ENCODE results near the gene WNT8A. TPM values are rescaled to one million over a fixed set of nuclear protein-coding genes. Genes with fewer than 3 reads are reported as not detected.

WNT8A gene
- total RNA-seq, 1 donor from 2014 or later: not detected

GRCh38 chr5:138082033-138082432, 1.8 kb upstream of the WNT8A start:
- ATAC-seq (no peak), DNase-seq (no peak)
- intact Hi-C loops (cut with DNase I): loop anchor here (10.0 kb wide), 1 partner anchor 53 kb away; the partner anchor contains the start of gene NME5
- H3K4me3 ChIP-seq: no peak overlapping the region
- no peak overlapping the region for H3K27ac ChIP-seq
- no peak for TF ChIP-seq CTCF (IDR thresholded peaks at IDR 0.05)
- no peaks in the 10 kb centered on the region for H3K27me3 ChIP-seq
- no peaks in the 10 kb centered on the region for H3K36me3 ChIP-seq
- H3K4me1 ChIP-seq: no peaks in the 10 kb centered on the region
- no peaks in the 10 kb centered on the region for H3K9me3 ChIP-seq

GRCh38 chr5:138091685-138092084, 7.9 kb downstream of the WNT8A start:
- Histone ChIP-seq H3K4me3 (no peak overlapping the region), H3K27me3 (no peaks in the 10 kb centered on the region), H3K9me3 (no peaks in the 10 kb centered on the region), H3K27ac (no peak overlapping the region), H3K36me3 (no peaks in the 10 kb centered on the region), H3K4me1 (no peaks in the 10 kb centered on the region)
- DNase-seq (no peak), ATAC-seq (no peak)
- no peak for TF ChIP-seq CTCF (IDR thresholded peaks at IDR 0.05)
- intact Hi-C loops (cut with DNase I): no loop called here

- DNase-seq (no peak), ATAC-seq (no peak)
- H3K4me3 ChIP-seq: no peak overlapping the region
- no peak overlapping the region for H3K27ac ChIP-seq
- H3K4me1 ChIP-seq: no peaks in the 10 kb centered on the region
- H3K27me3 ChIP-seq: no peaks in the 10 kb centered on the region
- H3K36me3 ChIP-seq: no peaks in the 10 kb centered on the region
- intact Hi-C loops (cut with DNase I): no loop called here
- no peaks in the 10 kb centered on the region for H3K9me3 ChIP-seq
- no peak for TF ChIP-seq CTCF (IDR thresholded peaks at IDR 0.05)
These were observed 8.5 kb downstream of the WNT8A start for GRCh38 chr5:138092301-138092700.

GRCh38 chr5:138093036-138093435, 9.2 kb downstream of the WNT8A start:
- intact Hi-C loops (cut with DNase I): no loop called here
- H3K27ac ChIP-seq: no peak overlapping the region
- no peaks in the 10 kb centered on the region for H3K9me3 ChIP-seq
- H3K36me3 ChIP-seq: no peaks in the 10 kb centered on the region
- DNase-seq (no peak), ATAC-seq (no peak)
- TF ChIP-seq CTCF (IDR thresholded peaks at IDR 0.05): no peak
- no peaks in the 10 kb centered on the region for H3K27me3 ChIP-seq
- H3K4me1 ChIP-seq: no peaks in the 10 kb centered on the region
- no peak overlapping the region for H3K4me3 ChIP-seq

GRCh38 chr5:138095100-138095907, 11.5 kb downstream of the WNT8A start:
- H3K4me1 ChIP-seq: no peaks in the 10 kb centered on the region
- intact Hi-C loops (cut with DNase I): no loop called here
- TF ChIP-seq CTCF (IDR thresholded peaks at IDR 0.05): no peak
- no peaks in the 10 kb centered on the region for H3K9me3 ChIP-seq
- H3K27me3 ChIP-seq: peaks cover 8% of the 10 kb centered on the region
- no peak overlapping the region for H3K27ac ChIP-seq
- H3K36me3 ChIP-seq: no peaks in the 10 kb centered on the region
- ATAC-seq: no peak
- DNase-seq: no peak
- no peak overlapping the region for H3K4me3 ChIP-seq
